ENCODE measurements around the gene SCFD2.
"Not testable (repeated sequence)": the region's sequence is repeated elsewhere in the genome, so short reads cannot be mapped to it uniquely, and the experiment has no call there.

SCFD2 gene

DNA sequence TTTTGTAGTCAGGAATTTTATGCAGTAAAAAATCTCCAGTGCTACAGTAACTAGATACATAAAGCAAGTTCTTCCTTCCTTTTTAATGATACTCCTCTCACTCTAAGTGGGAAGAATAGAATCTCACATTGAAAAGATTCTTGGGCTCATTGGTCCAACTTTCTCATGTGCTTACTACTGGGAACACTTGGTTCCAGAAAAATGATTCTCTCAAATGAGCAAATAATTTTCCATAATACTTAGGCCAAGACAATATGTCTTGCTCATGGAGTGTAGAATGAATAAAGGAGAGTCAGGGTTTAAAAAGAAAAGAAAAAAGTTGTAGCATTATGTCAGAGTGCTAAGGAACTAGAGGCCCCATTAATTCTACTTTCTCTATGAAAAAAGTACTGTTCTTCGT is 306.0 kb downstream of the SCFD2 start:
- H3K27me3 ChIP-seq (ENCODE audit: insufficient read depth, poor library complexity, severe bottlenecking) = no peaks in the 10 kb centered on the region
- no peak overlapping the region for H3K4me3 ChIP-seq (replicated peaks; ENCODE audit: insufficient read depth, low read length)
- TF ChIP-seq, protein P1, sequence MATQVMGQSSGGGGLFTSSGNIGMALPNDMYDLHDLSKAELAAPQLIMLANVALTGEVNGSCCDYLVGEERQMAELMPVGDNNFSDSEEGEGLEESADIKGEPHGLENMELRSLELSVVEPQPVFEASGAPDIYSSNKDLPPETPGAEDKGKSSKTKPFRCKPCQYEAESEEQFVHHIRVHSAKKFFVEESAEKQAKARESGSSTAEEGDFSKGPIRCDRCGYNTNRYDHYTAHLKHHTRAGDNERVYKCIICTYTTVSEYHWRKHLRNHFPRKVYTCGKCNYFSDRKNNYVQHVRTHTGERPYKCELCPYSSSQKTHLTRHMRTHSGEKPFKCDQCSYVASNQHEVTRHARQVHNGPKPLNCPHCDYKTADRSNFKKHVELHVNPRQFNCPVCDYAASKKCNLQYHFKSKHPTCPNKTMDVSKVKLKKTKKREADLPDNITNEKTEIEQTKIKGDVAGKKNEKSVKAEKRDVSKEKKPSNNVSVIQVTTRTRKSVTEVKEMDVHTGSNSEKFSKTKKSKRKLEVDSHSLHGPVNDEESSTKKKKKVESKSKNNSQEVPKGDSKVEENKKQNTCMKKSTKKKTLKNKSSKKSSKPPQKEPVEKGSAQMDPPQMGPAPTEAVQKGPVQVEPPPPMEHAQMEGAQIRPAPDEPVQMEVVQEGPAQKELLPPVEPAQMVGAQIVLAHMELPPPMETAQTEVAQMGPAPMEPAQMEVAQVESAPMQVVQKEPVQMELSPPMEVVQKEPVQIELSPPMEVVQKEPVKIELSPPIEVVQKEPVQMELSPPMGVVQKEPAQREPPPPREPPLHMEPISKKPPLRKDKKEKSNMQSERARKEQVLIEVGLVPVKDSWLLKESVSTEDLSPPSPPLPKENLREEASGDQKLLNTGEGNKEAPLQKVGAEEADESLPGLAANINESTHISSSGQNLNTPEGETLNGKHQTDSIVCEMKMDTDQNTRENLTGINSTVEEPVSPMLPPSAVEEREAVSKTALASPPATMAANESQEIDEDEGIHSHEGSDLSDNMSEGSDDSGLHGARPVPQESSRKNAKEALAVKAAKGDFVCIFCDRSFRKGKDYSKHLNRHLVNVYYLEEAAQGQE (IDR thresholded peaks at IDR 0.05; ENCODE audit: insufficient replicate concordance, low read depth) = no peak
- TF ChIP-seq, protein P2, sequence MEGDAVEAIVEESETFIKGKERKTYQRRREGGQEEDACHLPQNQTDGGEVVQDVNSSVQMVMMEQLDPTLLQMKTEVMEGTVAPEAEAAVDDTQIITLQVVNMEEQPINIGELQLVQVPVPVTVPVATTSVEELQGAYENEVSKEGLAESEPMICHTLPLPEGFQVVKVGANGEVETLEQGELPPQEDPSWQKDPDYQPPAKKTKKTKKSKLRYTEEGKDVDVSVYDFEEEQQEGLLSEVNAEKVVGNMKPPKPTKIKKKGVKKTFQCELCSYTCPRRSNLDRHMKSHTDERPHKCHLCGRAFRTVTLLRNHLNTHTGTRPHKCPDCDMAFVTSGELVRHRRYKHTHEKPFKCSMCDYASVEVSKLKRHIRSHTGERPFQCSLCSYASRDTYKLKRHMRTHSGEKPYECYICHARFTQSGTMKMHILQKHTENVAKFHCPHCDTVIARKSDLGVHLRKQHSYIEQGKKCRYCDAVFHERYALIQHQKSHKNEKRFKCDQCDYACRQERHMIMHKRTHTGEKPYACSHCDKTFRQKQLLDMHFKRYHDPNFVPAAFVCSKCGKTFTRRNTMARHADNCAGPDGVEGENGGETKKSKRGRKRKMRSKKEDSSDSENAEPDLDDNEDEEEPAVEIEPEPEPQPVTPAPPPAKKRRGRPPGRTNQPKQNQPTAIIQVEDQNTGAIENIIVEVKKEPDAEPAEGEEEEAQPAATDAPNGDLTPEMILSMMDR (IDR thresholded peaks at IDR 0.05; ENCODE audit: insufficient read depth, low read length) = no peak
- TF ChIP-seq GABPA (IDR thresholded peaks at IDR 0.05; ENCODE audit: low read depth) (no peak), POLR2AphosphoS5 (IDR thresholded peaks at IDR 0.05; ENCODE audit: low read depth) (no peak), SPI1 (IDR thresholded peaks at IDR 0.05; ENCODE audit: borderline replicate concordance, low read depth) (no peak)
- DNase-seq (ENCODE audit: low read depth in 1 of 2, low spot score in 1 of 2) = no peak
- no peak overlapping the region for H3K27ac ChIP-seq (replicated peaks)

DNA sequence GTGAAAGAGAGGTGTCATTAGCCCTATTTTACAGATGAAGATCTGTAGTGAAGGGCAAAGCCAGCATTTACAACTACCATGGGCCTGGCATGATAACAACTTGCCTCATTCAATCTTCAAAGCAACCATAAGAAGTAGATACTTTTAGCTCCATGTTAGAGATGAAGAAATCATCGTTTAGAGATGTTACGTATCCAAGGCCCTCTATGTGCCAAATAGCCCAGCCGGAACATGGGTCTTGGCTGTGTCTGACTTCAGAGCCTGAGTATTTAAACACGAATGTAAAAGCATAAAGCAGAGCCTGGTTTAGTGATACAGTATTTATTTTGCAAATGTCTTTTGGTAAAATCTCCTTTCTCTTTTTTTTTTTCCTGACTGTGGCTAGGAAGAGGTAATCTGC is 306.6 kb downstream of the SCFD2 start:
- TF ChIP-seq, protein P1 (IDR thresholded peaks at IDR 0.05; ENCODE audit: insufficient replicate concordance, low read depth) = no peak
- TF ChIP-seq, protein P2 (IDR thresholded peaks at IDR 0.05; ENCODE audit: insufficient read depth, low read length) = no peak
- TF ChIP-seq POLR2AphosphoS5 (IDR thresholded peaks at IDR 0.05; ENCODE audit: low read depth) (no peak), GABPA (IDR thresholded peaks at IDR 0.05; ENCODE audit: low read depth) (no peak), SPI1 (IDR thresholded peaks at IDR 0.05; ENCODE audit: borderline replicate concordance, low read depth) (no peak)
- no peak for DNase-seq (ENCODE audit: low read depth in 1 of 2, low spot score in 1 of 2)
- H3K27ac ChIP-seq (replicated peaks) = no peak overlapping the region
- H3K4me3 ChIP-seq (replicated peaks; ENCODE audit: insufficient read depth, low read length) = no peak overlapping the region
- no peaks in the 10 kb centered on the region for H3K27me3 ChIP-seq (ENCODE audit: insufficient read depth, poor library complexity, severe bottlenecking)

DNA sequence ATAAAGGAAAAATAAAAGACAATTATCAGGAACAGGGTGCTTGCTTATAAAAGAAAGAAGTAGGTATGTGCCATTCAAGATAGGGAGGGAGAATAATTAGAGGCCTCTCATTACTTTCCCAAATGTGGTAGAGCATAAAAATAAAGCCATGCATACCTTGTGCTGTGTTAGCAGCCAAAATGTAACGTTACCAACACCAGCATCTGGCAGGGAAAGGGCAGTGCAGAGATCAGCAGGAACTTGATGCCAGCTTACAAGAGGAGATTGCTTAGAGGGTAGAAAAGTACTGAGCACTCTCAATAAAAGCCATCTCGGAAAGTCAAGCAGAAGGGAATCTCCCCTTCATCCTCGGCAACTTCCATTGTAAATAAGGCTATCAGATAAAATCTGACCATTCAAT is 308.2 kb downstream of the SCFD2 start:
- no peak overlapping the region for H3K4me3 ChIP-seq (replicated peaks; ENCODE audit: insufficient read depth, low read length)
- H3K27ac ChIP-seq (replicated peaks) = no peak overlapping the region
- TF ChIP-seq GABPA (IDR thresholded peaks at IDR 0.05; ENCODE audit: low read depth) = no peak
- no peaks in the 10 kb centered on the region for H3K27me3 ChIP-seq (ENCODE audit: insufficient read depth, poor library complexity, severe bottlenecking)
- DNase-seq (ENCODE audit: low read depth in 1 of 2, low spot score in 1 of 2) = no peak

DNA sequence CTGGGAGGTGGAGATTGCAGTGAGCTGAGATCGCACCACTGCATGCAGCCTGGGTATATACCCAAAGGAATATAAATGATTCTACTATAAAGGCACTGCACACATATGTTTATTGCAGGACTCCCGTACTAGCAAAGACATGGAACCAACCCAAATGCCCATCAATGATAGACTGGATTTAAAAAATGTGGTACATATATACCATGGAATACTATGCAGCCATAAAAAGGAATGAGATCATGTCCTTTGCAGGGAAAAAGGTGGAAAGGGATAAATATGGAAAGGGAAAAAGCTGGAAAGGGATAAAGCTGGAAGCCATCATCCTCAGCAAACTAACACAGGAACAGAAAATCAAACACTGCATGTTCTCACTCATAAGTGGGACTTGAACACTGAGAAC is 308.8 kb downstream of the SCFD2 start:
- H3K27ac ChIP-seq (replicated peaks); H3K27me3 ChIP-seq (ENCODE audit: insufficient read depth, poor library complexity, severe bottlenecking); H3K4me3 ChIP-seq (replicated peaks; ENCODE audit: insufficient read depth, low read length); DNase-seq (ENCODE audit: low read depth in 1 of 2, low spot score in 1 of 2): not testable (repeated sequence)

DNA sequence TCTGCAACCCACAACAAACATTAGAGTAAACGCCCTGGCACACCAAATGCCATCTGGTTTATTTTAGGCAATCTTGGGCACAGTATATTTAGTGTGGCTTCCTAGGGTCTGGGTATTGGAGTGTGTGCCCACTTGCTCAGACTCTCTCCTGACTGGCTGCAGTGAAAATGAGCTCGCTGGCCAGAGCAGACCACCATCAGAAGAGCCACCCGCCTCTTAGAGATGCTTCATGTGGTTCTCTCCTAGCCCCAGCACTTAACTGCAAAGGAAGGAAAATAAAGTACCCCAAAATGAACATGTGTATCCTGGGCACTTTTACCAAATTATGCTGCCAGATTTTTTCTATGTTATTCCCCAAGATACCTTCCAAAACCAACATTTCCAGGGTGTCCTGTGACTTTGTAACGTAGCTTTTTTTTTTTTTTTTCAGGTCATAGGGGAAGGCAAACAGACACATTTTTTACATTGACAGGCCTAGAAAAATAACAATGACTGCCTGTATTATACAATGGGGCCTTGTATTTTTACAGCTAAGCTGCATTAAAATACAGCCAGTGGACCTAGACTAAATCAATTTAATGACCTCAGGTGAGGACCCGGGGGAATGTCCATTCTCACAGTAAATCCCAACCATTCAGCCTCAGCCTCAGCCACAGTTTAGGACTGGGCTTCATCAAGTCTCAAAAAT is 310.0 kb downstream of the SCFD2 start:
- DNase-seq (ENCODE audit: low read depth in 1 of 2, low spot score in 1 of 2) = no peak
- no peaks in the 10 kb centered on the region for H3K27me3 ChIP-seq (ENCODE audit: insufficient read depth, poor library complexity, severe bottlenecking)
- no peak for TF ChIP-seq POLR2AphosphoS5 (IDR thresholded peaks at IDR 0.05; ENCODE audit: low read depth)
- no peak overlapping the region for H3K4me3 ChIP-seq (replicated peaks; ENCODE audit: insufficient read depth, low read length)
- H3K27ac ChIP-seq (replicated peaks) = no peak overlapping the region

All from HL-60 (cell line).